ENCODE results near the gene RALB. TPM values are rescaled to one million over a fixed set of nuclear protein-coding genes. Genes with fewer than 3 reads are reported as not detected.

The RALB gene
- total and polyA plus RNA-seq, 2 of the 4 experiments (the other 2 are of a cell fraction), result 53.6 to 54.7 TPM

- no peak overlapping the region for H2BK20ac ChIP-seq (ENCODE audit: low read depth, low read length)
- H3K9ac ChIP-seq (ENCODE audit: low read depth, low read length), result no peak overlapping the region
- H3K18ac ChIP-seq (ENCODE audit: low read depth, low read length), result no peak overlapping the region
- no peak overlapping the region for H2BK120ac ChIP-seq (ENCODE audit: low read depth, low read length)
- no peak overlapping the region for H2AFZ ChIP-seq (replicated peaks; ENCODE audit: low read length, poor library complexity)
- in situ Hi-C loops (cut with MboI; ENCODE audit: low sequenced_read_pairs) (no loop called here), dilution Hi-C loops (cut with HindIII; ENCODE audit: low sequenced_read_pairs, unreplicated experiment) (no loop called here), intact Hi-C loops (cut with micrococcal nuclease) (no loop called here)
- BruUV-seq (replicated peaks), result no TSS peak
- no peak overlapping the region for H4K8ac ChIP-seq (ENCODE audit: low read depth in 2 of 2, low read length in 2 of 2)
- H3K27me3 ChIP-seq (ENCODE audit: control insufficient read depth, insufficient read depth, low read length), result no peaks in the 10 kb centered on the region
- H4K5ac ChIP-seq (ENCODE audit: low read depth, low read length), result no peak overlapping the region
- no peaks in the 10 kb centered on the region for H3K9me3 ChIP-seq (ENCODE audit: control insufficient read depth, insufficient read depth, low read length)
- ATAC-seq (ENCODE audit: low read depth) (peak; percentile 76), DNase-seq (no peak)
- no peak overlapping the region for H3K27ac ChIP-seq (ENCODE audit: insufficient read depth, low read length)
- ChIA-PET CTCF (interaction anchor here (0.6 to 2.0 kb wide), 2 partner anchors 8 to 101 kb away, joined by 4 to 7 read pairs; no protein-coding TSS in a partner anchor), POLR2A (ENCODE audit: unreplicated experiment) (no interaction called here)
- H2BK15ac ChIP-seq (ENCODE audit: low read depth, low read length), result no peak overlapping the region
- H4K20me1 ChIP-seq (ENCODE audit: insufficient read depth, low read length), result no peaks in the 10 kb centered on the region
- no peak overlapping the region for H3K4me3 ChIP-seq (ENCODE audit: insufficient read depth, low read depth, low read length)
- TF ChIP-seq, protein P1, sequence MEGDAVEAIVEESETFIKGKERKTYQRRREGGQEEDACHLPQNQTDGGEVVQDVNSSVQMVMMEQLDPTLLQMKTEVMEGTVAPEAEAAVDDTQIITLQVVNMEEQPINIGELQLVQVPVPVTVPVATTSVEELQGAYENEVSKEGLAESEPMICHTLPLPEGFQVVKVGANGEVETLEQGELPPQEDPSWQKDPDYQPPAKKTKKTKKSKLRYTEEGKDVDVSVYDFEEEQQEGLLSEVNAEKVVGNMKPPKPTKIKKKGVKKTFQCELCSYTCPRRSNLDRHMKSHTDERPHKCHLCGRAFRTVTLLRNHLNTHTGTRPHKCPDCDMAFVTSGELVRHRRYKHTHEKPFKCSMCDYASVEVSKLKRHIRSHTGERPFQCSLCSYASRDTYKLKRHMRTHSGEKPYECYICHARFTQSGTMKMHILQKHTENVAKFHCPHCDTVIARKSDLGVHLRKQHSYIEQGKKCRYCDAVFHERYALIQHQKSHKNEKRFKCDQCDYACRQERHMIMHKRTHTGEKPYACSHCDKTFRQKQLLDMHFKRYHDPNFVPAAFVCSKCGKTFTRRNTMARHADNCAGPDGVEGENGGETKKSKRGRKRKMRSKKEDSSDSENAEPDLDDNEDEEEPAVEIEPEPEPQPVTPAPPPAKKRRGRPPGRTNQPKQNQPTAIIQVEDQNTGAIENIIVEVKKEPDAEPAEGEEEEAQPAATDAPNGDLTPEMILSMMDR (conservative IDR thresholded peaks at IDR 0.05; ENCODE audit: low read depth, low read length), result 0 out of 2 replicates have a peak, but pooled peaks have one; percentile 20
- TF ChIP-seq MAZ (IDR thresholded peaks at IDR 0.05; ENCODE audit: borderline replicate concordance, low read depth, low read length) (no peak), SMC3 (IDR thresholded peaks at IDR 0.05; ENCODE audit: low read depth, low read length) (no peak), MXI1 (IDR thresholded peaks at IDR 0.05; ENCODE audit: borderline replicate concordance, low read depth, low read length) (no peak), RAD21 (IDR thresholded peaks at IDR 0.05; ENCODE audit: low read length) (peak; percentile 21; the same call in 1 of the 2 replicates), FOS (IDR thresholded peaks at IDR 0.05; ENCODE audit: low read depth, low read length) (no peak), RFX5 (IDR thresholded peaks at IDR 0.05; ENCODE audit: low read depth, low read length) (no peak), MAFK (IDR thresholded peaks at IDR 0.05; ENCODE audit: low read depth, low read length) (no peak), RCOR1 (IDR thresholded peaks at IDR 0.05; ENCODE audit: insufficient replicate concordance, low read length) (no peak), CHD1 (IDR thresholded peaks at IDR 0.05; ENCODE audit: low read depth, low read length) (no peak), NFE2L2 (IDR thresholded peaks at IDR 0.05; ENCODE audit: low read depth, low read length) (no peak), BHLHE40 (IDR thresholded peaks at IDR 0.05; ENCODE audit: low read depth, low read length) (no peak), USF2 (IDR thresholded peaks at IDR 0.05; ENCODE audit: low read depth, low read length) (no peak)
- H2AK9ac ChIP-seq (replicated peaks; ENCODE audit: low read depth, low read length, poor library complexity), result no peak overlapping the region
- peaks cover 4% of the 10 kb centered on the region; the same call in 1 of the 2 replicates for H3K36me3 ChIP-seq (ENCODE audit: control insufficient read depth, insufficient read depth, low read length)
- no peak overlapping the region for H2AK5ac ChIP-seq (ENCODE audit: low read depth, low read length)
- H3K9me1 ChIP-seq (ENCODE audit: insufficient read depth, low read length), result 0 out of 2 replicates have a peak, but pooled peaks cover 3% of the 10 kb centered on the region
- H4K91ac ChIP-seq (ENCODE audit: insufficient read depth, low read depth, low read length), result no peak overlapping the region
- H3K79me1 ChIP-seq (ENCODE audit: low read depth in 1 of 2, low read length in 2 of 2), result no peaks in the 10 kb centered on the region; a peak in 1 of 4 replicates
- no peak overlapping the region for H3K56ac ChIP-seq (ENCODE audit: extremely low read depth, insufficient read depth, low read length)
- no peak overlapping the region for H3K14ac ChIP-seq (replicated peaks; ENCODE audit: low read depth, low read length)
- WGBS, 2 experiments (ENCODE audit: extremely low coverage in 2 of 2, insufficient read length in 1 of 2), result 40% methylated on average over 1 of the region's 6 CpGs; no CpG with 5 or more reads in 1 of the 2 experiments
- H3K4me1 ChIP-seq (ENCODE audit: control insufficient read depth, insufficient read depth, low read length), result no peaks in the 10 kb centered on the region
- H3K23ac ChIP-seq (ENCODE audit: low read depth, low read length), result no peak overlapping the region
- H3K4ac ChIP-seq (ENCODE audit: low read depth, low read length), result no peak overlapping the region
- no peak overlapping the region for H3K4me2 ChIP-seq (ENCODE audit: low read depth, low read length)
- no peak overlapping the region for H2BK5ac ChIP-seq (ENCODE audit: low read depth, low read length, poor library complexity, severe bottlenecking)
Observed at GRCh38 chr2:120305296-120305695, 52.6 kb downstream of the RALB start.
